Ishikawa (cell line): ENCODE data around the gene SLC5A10.
A peak's percentile ranks its signal among the peaks of the same experiment; 100 is the strongest.

Experiments
- CEBPB ChIP-seq: IDR thresholded peaks from 2 replicates; pipeline ENCODE4 v1.6.1; 2012
- CREB1 ChIP-seq: IDR thresholded peaks from 2 replicates; pipeline ENCODE4 v1.6.1; 2012; ENCODE audit warnings: low read depth
- EGR1 ChIP-seq: IDR thresholded peaks from 2 replicates; pipeline ENCODE4 v1.6.1; 2012
- EP300 ChIP-seq: IDR thresholded peaks from 2 replicates; pipeline ENCODE4 v1.6.1; 2012; ENCODE audit warnings: borderline replicate concordance
- FOXM1 ChIP-seq: IDR thresholded peaks from 2 replicates; pipeline ENCODE4 v1.6.1; 2012; ENCODE audit warnings: low read depth, borderline replicate concordance
- NFIC ChIP-seq: IDR thresholded peaks from 2 replicates; pipeline ENCODE4 v1.6.1; 2012
- RAD21 ChIP-seq: IDR thresholded peaks from 2 replicates; pipeline ENCODE4 v1.6.1; 2012; ENCODE audit warnings: low read depth
- TAF1 ChIP-seq: IDR thresholded peaks from 2 replicates; pipeline ENCODE4 v1.6.1; 2012; ENCODE audit warnings: low read depth, mild to moderate bottlenecking
- TCF12 ChIP-seq: IDR thresholded peaks from 2 replicates; pipeline ENCODE4 v1.6.1; 2012; ENCODE audit warnings: low read depth
- TEAD4 ChIP-seq: IDR thresholded peaks from 2 replicates; pipeline ENCODE4 v1.6.1; 2012
- YY1 ChIP-seq: IDR thresholded peaks from 2 replicates; pipeline ENCODE4 v1.6.1; 2012; ENCODE audit warnings: low read depth
- ZBTB7A ChIP-seq: IDR thresholded peaks from 2 replicates; pipeline ENCODE4 v1.6.1; 2012; ENCODE audit warnings: low read depth
- TF ChIP-seq, protein P1 (sequence below): IDR thresholded peaks from 2 replicates; pipeline ENCODE4 v1.6.1; 2012
- TF ChIP-seq, protein P2 (sequence below): IDR thresholded peaks from 2 replicates; pipeline ENCODE4 v1.6.1; 2012; ENCODE audit warnings: low read depth, mild to moderate bottlenecking
- TF ChIP-seq, protein P3 (sequence below): IDR thresholded peaks from 2 replicates; pipeline ENCODE4 v1.6.1; 2012

Gene SLC5A10

DNA sequence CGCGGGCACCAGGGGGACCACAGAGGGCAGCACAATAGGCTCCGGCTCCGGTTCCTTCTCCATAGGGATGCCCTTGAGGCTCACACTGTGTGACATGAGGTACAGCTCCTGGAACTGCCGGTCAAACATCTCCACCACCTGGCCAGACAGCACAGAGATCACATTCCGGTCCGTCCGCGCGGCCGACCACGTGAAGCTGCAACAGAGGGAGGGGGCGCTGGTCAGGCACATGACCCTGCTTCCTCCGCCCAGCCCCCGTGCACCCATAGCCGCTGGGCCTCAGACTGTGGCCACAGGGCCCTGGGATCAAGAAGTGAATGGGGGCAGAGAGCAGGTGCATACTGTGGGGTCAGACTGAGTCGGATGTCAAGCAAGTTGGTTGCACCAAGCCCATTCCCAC lies 26.7 kb downstream of the SLC5A10 start:
- TF ChIP-seq FOXM1 (no peak), EP300 (no peak), TEAD4 (no peak), EGR1 (no peak), RAD21 (no peak), CEBPB (no peak), YY1 (no peak), CREB1 (no peak), TCF12 (no peak), ZBTB7A (no peak), NFIC (no peak)
- TF ChIP-seq, protein P1, sequence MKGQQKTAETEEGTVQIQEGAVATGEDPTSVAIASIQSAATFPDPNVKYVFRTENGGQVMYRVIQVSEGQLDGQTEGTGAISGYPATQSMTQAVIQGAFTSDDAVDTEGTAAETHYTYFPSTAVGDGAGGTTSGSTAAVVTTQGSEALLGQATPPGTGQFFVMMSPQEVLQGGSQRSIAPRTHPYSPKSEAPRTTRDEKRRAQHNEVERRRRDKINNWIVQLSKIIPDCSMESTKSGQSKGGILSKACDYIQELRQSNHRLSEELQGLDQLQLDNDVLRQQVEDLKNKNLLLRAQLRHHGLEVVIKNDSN, result no peak
- TF ChIP-seq, protein P2, sequence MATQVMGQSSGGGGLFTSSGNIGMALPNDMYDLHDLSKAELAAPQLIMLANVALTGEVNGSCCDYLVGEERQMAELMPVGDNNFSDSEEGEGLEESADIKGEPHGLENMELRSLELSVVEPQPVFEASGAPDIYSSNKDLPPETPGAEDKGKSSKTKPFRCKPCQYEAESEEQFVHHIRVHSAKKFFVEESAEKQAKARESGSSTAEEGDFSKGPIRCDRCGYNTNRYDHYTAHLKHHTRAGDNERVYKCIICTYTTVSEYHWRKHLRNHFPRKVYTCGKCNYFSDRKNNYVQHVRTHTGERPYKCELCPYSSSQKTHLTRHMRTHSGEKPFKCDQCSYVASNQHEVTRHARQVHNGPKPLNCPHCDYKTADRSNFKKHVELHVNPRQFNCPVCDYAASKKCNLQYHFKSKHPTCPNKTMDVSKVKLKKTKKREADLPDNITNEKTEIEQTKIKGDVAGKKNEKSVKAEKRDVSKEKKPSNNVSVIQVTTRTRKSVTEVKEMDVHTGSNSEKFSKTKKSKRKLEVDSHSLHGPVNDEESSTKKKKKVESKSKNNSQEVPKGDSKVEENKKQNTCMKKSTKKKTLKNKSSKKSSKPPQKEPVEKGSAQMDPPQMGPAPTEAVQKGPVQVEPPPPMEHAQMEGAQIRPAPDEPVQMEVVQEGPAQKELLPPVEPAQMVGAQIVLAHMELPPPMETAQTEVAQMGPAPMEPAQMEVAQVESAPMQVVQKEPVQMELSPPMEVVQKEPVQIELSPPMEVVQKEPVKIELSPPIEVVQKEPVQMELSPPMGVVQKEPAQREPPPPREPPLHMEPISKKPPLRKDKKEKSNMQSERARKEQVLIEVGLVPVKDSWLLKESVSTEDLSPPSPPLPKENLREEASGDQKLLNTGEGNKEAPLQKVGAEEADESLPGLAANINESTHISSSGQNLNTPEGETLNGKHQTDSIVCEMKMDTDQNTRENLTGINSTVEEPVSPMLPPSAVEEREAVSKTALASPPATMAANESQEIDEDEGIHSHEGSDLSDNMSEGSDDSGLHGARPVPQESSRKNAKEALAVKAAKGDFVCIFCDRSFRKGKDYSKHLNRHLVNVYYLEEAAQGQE, result no peak
- TF ChIP-seq, protein P3, sequence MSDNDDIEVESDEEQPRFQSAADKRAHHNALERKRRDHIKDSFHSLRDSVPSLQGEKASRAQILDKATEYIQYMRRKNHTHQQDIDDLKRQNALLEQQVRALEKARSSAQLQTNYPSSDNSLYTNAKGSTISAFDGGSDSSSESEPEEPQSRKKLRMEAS, result no peak

DNA sequence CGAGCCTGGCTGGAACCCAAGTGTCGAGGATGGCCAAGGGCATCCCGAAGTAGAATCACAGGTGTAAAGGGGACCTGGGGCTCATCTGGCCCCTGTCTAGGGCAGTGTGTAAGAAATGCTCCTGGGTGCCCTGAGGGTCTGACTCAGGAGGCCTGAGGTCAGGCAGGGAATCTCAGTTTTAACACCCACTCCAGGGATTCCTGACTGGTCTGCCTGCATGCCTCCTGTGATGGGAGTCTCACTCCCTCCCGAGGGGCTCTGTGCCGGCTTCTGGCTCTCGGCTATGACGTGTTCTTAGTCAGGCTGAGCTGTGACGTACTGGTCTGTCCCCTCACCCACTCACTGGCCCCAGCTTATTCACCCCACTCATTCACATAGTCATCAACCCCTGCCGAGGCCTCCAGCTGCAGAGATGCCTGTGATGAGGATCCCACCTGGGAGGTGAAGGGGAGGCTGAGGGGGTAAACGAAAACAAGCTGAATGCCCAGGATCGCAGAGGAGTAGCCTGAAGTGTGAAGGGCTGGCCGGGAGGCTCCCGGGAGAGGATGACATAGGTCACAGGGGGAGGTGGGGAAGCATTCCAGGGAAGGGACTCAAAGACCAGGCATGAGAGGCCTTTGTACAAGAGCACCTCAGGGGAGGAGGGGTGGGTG lies 28.8 kb downstream of the SLC5A10 start:
- TF ChIP-seq YY1, result no peak

DNA sequence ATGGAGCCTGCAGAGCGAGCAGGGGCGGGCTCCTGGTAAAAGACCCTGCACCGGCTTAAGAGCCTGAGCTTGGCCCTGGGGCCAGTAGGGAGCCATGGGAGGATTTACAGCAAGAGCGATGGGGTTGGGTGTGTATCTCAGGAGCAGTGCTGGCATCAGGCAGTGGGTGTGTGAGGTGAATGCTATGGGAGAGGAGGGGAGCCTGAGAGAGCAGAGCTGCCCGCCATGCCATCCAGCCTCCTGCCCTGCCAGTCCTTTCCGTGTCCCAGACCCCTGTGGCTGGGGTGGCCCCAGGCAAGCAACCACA lies 29.3 kb downstream of the SLC5A10 start:
- TF ChIP-seq ZBTB7A, result no peak
- TF ChIP-seq, protein P3, result peak; percentile 7; the same call in 1 of the 2 replicates

DNA sequence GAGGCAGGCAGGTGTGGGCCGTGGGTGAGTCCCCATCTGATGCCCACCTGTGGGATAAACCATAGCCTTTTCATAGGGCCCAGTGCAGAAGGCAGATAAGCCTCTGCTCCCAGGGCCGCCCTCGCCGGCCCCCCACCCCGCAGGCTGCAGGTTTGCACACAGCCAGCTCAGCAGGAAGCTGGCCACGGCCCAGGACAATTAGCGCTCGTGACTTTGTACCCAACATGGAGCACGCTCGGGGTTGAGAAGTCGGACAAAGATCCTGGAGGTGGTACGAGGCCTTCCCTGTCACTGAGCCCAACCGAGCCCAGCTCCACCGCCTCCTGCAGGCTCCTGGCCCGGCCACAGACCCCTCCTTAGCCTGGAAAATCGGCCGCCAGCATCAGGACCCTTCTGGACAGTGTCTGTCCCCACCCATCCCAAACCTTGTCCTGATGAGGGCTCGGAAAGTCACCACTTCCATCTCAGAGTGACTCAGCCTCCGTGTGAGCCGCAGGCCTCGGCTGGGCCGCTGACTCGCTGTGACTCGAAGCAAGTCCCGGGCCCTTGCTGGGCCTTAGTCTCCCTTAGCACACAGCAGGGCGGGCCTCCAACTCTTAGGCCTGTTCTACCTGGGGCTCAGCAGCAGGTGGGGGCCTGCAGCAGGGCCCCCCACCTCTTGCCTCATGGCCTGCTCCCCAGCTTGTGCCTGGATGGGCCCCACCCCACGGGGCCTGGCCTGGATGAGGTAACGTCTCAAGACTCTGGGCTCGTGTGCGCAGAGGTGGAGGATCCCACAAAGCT lies 29.9 kb downstream of the SLC5A10 start:
- TF ChIP-seq, protein P3, result peak; percentile 50
- peak; percentile 48; the same call in 1 of the 2 replicates for TF ChIP-seq EP300
- peak; percentile 30; the same call in 1 of the 2 replicates for TF ChIP-seq TAF1
- no peak for TF ChIP-seq RAD21
- peak; percentile 82 for TF ChIP-seq TCF12
- TF ChIP-seq, protein P1, result peak; percentile 54
- TF ChIP-seq NFIC, result peak; percentile 95
- no peak for TF ChIP-seq EGR1

DNA sequence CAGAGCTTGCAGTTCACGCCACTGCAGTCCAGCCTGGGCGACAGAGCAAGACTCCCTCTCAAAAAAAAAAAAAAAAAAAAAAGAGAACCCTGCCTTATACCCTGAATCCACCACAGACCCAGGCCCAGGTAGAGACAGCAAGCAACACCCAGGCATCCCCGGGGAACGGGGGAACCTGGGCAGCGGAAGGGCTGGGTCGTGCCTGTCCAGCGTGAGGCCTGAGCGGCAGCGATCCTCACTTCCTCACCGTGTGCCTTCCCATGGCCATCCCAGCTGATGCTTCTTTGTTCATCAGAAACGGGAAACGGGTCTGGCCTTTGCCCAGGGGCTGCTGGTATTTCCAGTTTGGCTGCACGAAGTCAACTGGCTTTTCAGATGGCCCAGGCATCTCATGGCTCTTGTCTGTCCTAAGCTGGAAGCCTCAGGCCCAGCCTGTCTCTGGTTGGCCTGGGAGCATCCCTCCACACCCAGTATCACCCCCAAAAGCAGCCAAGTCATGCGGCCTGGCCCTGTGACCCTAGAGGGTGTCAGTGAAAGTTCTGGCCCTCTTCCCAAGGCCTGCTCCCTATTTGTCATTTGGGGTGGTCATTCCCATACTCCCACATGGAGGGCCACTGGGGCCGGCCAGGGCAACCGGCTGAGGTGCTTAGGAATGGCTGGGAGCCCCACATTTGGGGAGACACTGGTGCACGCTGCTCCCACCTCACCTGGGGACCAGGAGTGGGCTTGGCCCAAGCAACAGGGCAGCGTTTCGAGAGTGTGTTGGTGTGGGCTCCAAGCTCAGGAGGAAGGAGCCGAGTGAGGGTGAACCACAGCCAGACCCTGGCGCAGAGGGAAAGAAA lies 32.5 kb downstream of the SLC5A10 start:
- TF ChIP-seq CREB1, result no peak
- no peak for TF ChIP-seq EP300
- TF ChIP-seq, protein P1, result no peak
- TF ChIP-seq ZBTB7A, result no peak
- TF ChIP-seq EGR1, result no peak
- no peak for TF ChIP-seq TCF12
- TF ChIP-seq, protein P2, result no peak
